ENCODE data around the gene ALOX5AP. TPM values are rescaled to one million over a fixed set of nuclear protein-coding genes. Genes with fewer than 3 reads are reported as not detected.

Gene ALOX5AP
- total and polyA plus RNA-seq, 7 donors = 11.6 to 65.0 (median 23.9) TPM

- intact Hi-C loops (cut with DNase I) = no loop called here
- Histone ChIP-seq H3K27me3 (no peaks in the 10 kb centered on the region), H3K9me3 (no peaks in the 10 kb centered on the region), H3K4me3 (no peak overlapping the region), H3K4me1 (no peaks in the 10 kb centered on the region), H3K36me3 (no peaks in the 10 kb centered on the region), H3K27ac (no peak overlapping the region)
- DNase-seq = no peak
- 87 to 88% methylated on average over 4 of the region's 4 CpGs for WGBS, 2 donors
- no peak for TF ChIP-seq CTCF (IDR thresholded peaks at IDR 0.05)
- TF ChIP-seq EP300 (IDR thresholded peaks at IDR 0.05) = no peak
- TF ChIP-seq POLR2A (IDR thresholded peaks at IDR 0.05) = no peak
- no peak for TF ChIP-seq POLR2AphosphoS5 (IDR thresholded peaks at IDR 0.05)
Measured at GRCh38 chr13:30715837-30716236, 19.5 kb upstream of the ALOX5AP start.

- Histone ChIP-seq H3K9me3 (no peaks in the 10 kb centered on the region), H3K4me3 (no peak overlapping the region), H3K4me1 (no peaks in the 10 kb centered on the region), H3K27me3 (no peaks in the 10 kb centered on the region), H3K36me3 (no peaks in the 10 kb centered on the region), H3K27ac (no peak overlapping the region)
- WGBS, 2 donors = 78 to 82% methylated on average over 9 of the region's 9 CpGs
- intact Hi-C loops (cut with DNase I) = no loop called here
- no peak for TF ChIP-seq EP300 (IDR thresholded peaks at IDR 0.05)
- TF ChIP-seq POLR2AphosphoS5 (IDR thresholded peaks at IDR 0.05) = no peak
- TF ChIP-seq POLR2A (IDR thresholded peaks at IDR 0.05) = no peak
- no peak for TF ChIP-seq CTCF (IDR thresholded peaks at IDR 0.05)
- DNase-seq = no peak
Measured at GRCh38 chr13:30718661-30719524, 16.4 kb upstream of the ALOX5AP start.

DNA sequence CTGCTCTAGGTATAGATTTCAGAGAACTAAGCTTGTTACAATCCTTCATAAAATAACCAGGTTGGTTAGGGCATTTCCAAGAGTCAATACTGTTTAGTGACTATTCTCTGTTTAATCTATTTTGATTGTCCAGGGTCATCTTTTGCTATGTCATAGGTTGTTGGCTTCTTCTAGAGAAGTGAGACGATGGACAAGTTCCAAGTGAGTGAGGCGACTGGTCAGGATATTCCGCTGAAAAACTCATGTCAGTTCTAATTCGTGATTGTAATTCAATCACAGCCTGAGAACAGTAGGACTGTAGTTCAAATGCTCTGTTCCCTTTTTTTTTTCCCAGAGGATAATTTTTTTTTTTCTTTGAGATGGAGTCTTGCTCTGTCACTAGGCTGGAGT, 15.8 kb upstream of the ALOX5AP start:
- Histone ChIP-seq H3K27ac (no peak overlapping the region), H3K4me3 (no peak overlapping the region), H3K9me3 (no peaks in the 10 kb centered on the region), H3K36me3 (no peaks in the 10 kb centered on the region), H3K27me3 (no peaks in the 10 kb centered on the region), H3K4me1 (no peaks in the 10 kb centered on the region)
- intact Hi-C loops (cut with DNase I) = no loop called here
- DNase-seq = no peak
- TF ChIP-seq POLR2A (IDR thresholded peaks at IDR 0.05) = no peak
- no peak for TF ChIP-seq POLR2AphosphoS5 (IDR thresholded peaks at IDR 0.05)
- TF ChIP-seq EP300 (IDR thresholded peaks at IDR 0.05) = no peak
- TF ChIP-seq CTCF (IDR thresholded peaks at IDR 0.05) = no peak
- WGBS, 2 donors = 90 to 93% methylated on average over 4 of the region's 4 CpGs

GRCh38 chr13:30720172-30720869, 15.0 kb upstream of the ALOX5AP start:
- intact Hi-C loops (cut with DNase I) = no loop called here
- no peak overlapping the region for H3K27ac ChIP-seq
- H3K27me3 ChIP-seq = no peaks in the 10 kb centered on the region
- WGBS, 2 donors = 71 to 87% methylated on average over 3 of the region's 3 CpGs
- TF ChIP-seq CTCF (IDR thresholded peaks at IDR 0.05) (no peak), EP300 (IDR thresholded peaks at IDR 0.05) (no peak), POLR2A (IDR thresholded peaks at IDR 0.05) (no peak), POLR2AphosphoS5 (IDR thresholded peaks at IDR 0.05) (no peak)
- no peaks in the 10 kb centered on the region for H3K36me3 ChIP-seq
- no peaks in the 10 kb centered on the region for H3K4me1 ChIP-seq
- H3K4me3 ChIP-seq = no peak overlapping the region
- H3K9me3 ChIP-seq = no peaks in the 10 kb centered on the region
- DNase-seq = no peak

Data from sigmoid colon (tissue), 7 donors.